ENCODE data around the gene IGLON5.

DNA sequence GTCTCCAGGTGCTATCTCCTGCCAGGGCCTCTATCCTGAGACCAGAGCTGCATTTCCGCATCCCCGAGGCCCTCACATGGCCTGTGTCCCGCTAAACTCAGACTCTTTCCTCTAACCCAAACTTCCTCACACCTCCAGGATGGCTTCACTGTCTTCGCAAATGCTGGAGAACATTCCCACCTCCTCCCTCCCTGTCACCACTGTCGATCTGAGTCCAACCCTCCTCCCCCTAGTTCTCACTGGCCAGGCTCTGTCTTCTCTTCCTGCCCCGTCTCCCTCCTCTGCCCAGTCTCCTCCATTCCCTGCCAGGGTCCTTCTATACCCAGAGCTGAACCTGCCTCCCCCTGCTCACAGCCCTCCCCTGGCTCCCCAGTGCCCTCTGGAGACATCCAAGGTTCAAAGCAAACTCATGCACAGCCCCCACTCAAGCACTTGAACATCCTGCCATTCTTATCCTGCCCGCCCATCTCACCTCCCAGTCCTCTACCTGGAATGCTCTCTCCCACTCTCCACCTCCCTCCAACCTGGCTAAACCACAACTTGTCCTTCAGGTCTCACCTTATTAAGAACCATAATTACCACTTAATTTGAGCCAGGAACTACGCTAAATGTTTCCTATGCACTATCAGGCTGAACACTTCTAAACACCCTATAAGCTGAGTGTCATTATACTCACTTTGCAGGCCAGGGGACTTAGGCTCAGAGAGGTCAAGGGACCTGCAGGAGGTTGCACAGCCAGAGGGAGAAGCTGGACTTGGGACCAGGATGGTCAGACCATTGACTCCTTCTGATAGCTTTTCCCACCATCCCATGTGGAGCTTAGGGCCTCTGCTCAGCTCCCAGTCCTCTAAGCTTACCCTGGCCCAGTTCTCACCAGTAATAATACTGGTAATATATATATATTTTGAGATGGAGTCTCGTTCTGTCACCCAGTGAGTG lies 31.5 kb downstream of the IGLON5 start:
- TF ChIP-seq, protein P1, sequence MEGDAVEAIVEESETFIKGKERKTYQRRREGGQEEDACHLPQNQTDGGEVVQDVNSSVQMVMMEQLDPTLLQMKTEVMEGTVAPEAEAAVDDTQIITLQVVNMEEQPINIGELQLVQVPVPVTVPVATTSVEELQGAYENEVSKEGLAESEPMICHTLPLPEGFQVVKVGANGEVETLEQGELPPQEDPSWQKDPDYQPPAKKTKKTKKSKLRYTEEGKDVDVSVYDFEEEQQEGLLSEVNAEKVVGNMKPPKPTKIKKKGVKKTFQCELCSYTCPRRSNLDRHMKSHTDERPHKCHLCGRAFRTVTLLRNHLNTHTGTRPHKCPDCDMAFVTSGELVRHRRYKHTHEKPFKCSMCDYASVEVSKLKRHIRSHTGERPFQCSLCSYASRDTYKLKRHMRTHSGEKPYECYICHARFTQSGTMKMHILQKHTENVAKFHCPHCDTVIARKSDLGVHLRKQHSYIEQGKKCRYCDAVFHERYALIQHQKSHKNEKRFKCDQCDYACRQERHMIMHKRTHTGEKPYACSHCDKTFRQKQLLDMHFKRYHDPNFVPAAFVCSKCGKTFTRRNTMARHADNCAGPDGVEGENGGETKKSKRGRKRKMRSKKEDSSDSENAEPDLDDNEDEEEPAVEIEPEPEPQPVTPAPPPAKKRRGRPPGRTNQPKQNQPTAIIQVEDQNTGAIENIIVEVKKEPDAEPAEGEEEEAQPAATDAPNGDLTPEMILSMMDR (IDR thresholded peaks at IDR 0.05; ENCODE audit: low read depth, low read length), result no peak
- TF ChIP-seq, protein P2, sequence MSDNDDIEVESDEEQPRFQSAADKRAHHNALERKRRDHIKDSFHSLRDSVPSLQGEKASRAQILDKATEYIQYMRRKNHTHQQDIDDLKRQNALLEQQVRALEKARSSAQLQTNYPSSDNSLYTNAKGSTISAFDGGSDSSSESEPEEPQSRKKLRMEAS (IDR thresholded peaks at IDR 0.05; ENCODE audit: low read depth, low read length), result no peak
- no peak for TF ChIP-seq POLR2A (IDR thresholded peaks at IDR 0.05; ENCODE audit: extremely low read depth, insufficient read length)

All from NB4 (cell line).